Panc1 (cell line): ENCODE data around the gene NUDT13. TPM values are rescaled to one million over a fixed set of nuclear protein-coding genes. Genes with fewer than 3 reads are reported as not detected.

Source experiments
- ATAC-seq: fragments of 200-7000 bp; cut with Tn5 transposase; 2 replicates; pipeline ENCODE4 v1.9.1; 2020; ENCODE audit warnings: mild to moderate bottlenecking, moderate library complexity
- BruUV-seq: library from RNA; stranded (reverse); fragments of 400-500 nt; replicated peaks from 2 replicates; lab custom pipeline; 2021; lab: Mats Ljungman, UMichigan
- CTCF ChIA-PET: fragments of 300-600 bp; sonication (Branson Sonifier 250); formaldehyde crosslinking; loops from one replicate; lab custom pipeline; 2022; ENCODE audit warnings: antibody characterized with exemption; lab: Charles Lee
- POLR2A ChIA-PET: fragments of 300-600 bp; sonication (Branson Sonifier 250); formaldehyde crosslinking; loops from one replicate; lab custom pipeline; 2022; ENCODE audit warnings: antibody characterized with exemption; lab: Charles Lee
- DNase-seq: peaks from one replicate; pipeline ENCODE4 v3.0.0-alpha.2; 2010; ENCODE audit warnings: low read depth, low spot score
- H3K27ac ChIP-seq: 2 replicates; pipeline ENCODE4 v1.5.1; 2011; ENCODE audit warnings: mild to moderate bottlenecking, low read length, inconsistent platforms
- H3K27me3 ChIP-seq: fragments of 200-500 bp; sonication (Bioruptor generic); 2 replicates; pipeline ENCODE4 v1.6.0; 2014; ENCODE audit warnings: low read length, inconsistent platforms; ENCODE audit not compliant: control insufficient read depth, insufficient read depth
- H3K36me3 ChIP-seq: fragments of 200-500 bp; sonication (Bioruptor generic); 2 replicates; pipeline ENCODE4 v1.5.1; 2014; ENCODE audit warnings: inconsistent platforms, mild to moderate bottlenecking, low read length, moderate library complexity; ENCODE audit not compliant: control insufficient read depth, insufficient read depth
- H3K4me1 ChIP-seq: 2 replicates; pipeline ENCODE4 v1.5.1; 2011; ENCODE audit warnings: inconsistent platforms, mild to moderate bottlenecking, low read length, moderate library complexity; ENCODE audit not compliant: control insufficient read depth, insufficient read depth
- H3K4me3 ChIP-seq, 2 experiments: 2 replicates each; pipeline ENCODE4 v1.5.1; 2011 to 2012; ENCODE audit warnings: low read depth in 2 of 2, low read length in 2 of 2, mild to moderate bottlenecking in 2 of 2, inconsistent platforms in 1 of 2, moderate library complexity in 1 of 2
- H3K9me3 ChIP-seq: fragments of 200-500 bp; sonication (Bioruptor generic); 2 replicates; pipeline ENCODE4 v1.5.1; 2014; ENCODE audit warnings: low read depth, mild to moderate bottlenecking, inconsistent platforms, low read length, moderate library complexity; ENCODE audit not compliant: control insufficient read depth, insufficient read depth
- CTCF ChIP-seq: fragments of 450-650 bp; IDR thresholded peaks from 2 replicates; pipeline ENCODE4 v1.5.1; 2017; ENCODE audit warnings: mild to moderate bottlenecking
- POLR2AphosphoS5 ChIP-seq: IDR thresholded peaks from 2 replicates; pipeline ENCODE4 v1.6.1; 2012; ENCODE audit warnings: mild to moderate bottlenecking, low read depth, low read length, moderate library complexity
- REST ChIP-seq, 2 experiments: IDR thresholded peaks; 2 replicates each; pipeline ENCODE4 v1.6.1; 2011 to 2012; ENCODE audit warnings: low read depth in 2 of 2, control low read depth in 1 of 2, low read length in 1 of 2, mild to moderate bottlenecking in 1 of 2, moderate library complexity in 1 of 2; ENCODE audit not compliant: insufficient read depth in 1 of 2
- SIN3A ChIP-seq: IDR thresholded peaks from 2 replicates; pipeline ENCODE4 v1.6.1; 2012; ENCODE audit warnings: low read depth, mild to moderate bottlenecking, low read length, moderate library complexity, borderline replicate concordance; ENCODE audit not compliant: insufficient read depth
- TCF7L2 ChIP-seq: IDR thresholded peaks from 2 replicates; pipeline ENCODE4 v1.6.1; 2011; ENCODE audit warnings: mild to moderate bottlenecking, low read depth, low read length, inconsistent platforms
- in situ Hi-C: cut with HindIII; loops from 2 replicates; pipeline ENCODE4 v1.10.0; 2016; ENCODE audit warnings: low sequenced_read_pairs, low pct_unique_long_range_greater_than_20kb
- intact Hi-C: fragments of 100-400 bp; cut with micrococcal nuclease; formaldehyde crosslinking; loops from one replicate; pipeline ENCODE4 v1.10.0; 2022; ENCODE audit not compliant: unreplicated experiment
- total RNA-seq: library from RNA; stranded (reverse); gene quantifications from one replicate; pipeline ENCODE4 v1.2.1, GENCODE V29; 2021; ENCODE audit not compliant: unreplicated experiment

NUDT13 gene
- total RNA-seq, 1 experiment from 2014 or later, result 6.1 TPM

- BruUV-seq, result no TSS peak
- peak overlapping the region; percentile 25 for H3K27ac ChIP-seq
- no peaks in the 10 kb centered on the region for H3K27me3 ChIP-seq
- intact Hi-C loops (no loop called here), in situ Hi-C loops (no loop called here)
- TF ChIP-seq REST (IDR thresholded peaks at IDR 0.05; ENCODE audit: insufficient read depth in 1 of 2, low read depth in 2 of 2, low read length in 1 of 2) (no peak), TCF7L2 (no peak), POLR2AphosphoS5 (no peak), CTCF (no peak), SIN3A (no peak)
- H3K4me3 ChIP-seq, result no peak overlapping the region
- ChIA-PET CTCF (interaction anchor here (0.6 kb wide), 1 partner anchor 944 kb away, joined by 4 read pairs; no protein-coding TSS in a partner anchor), POLR2A (interaction anchor here (0.6 kb wide), 1 partner anchor 18 kb away, joined by 3 read pairs; no protein-coding TSS in a partner anchor)
- peaks cover 9% of the 10 kb centered on the region; the same call in 1 of the 2 replicates for H3K36me3 ChIP-seq
- peaks cover 5% of the 10 kb centered on the region; the same call in 1 of the 2 replicates for H3K4me1 ChIP-seq
- DNase-seq (no peak), ATAC-seq (0 out of 2 replicates have a peak, but pooled peaks have one; percentile 51)
- H3K9me3 ChIP-seq, result no peaks in the 10 kb centered on the region
These were observed 33.7 kb upstream of the NUDT13 start for GRCh38 chr10:73076360-73077183.

GRCh38 chr10:73079779-73080541 is 30.3 kb upstream of the NUDT13 start:
- Histone ChIP-seq H3K27ac (no peak overlapping the region), H3K27me3 (no peaks in the 10 kb centered on the region), H3K36me3 (no peaks in the 10 kb centered on the region), H3K9me3 (no peaks in the 10 kb centered on the region), H3K4me3 (no peak overlapping the region), H3K4me1 (peaks cover 11% of the 10 kb centered on the region)
- BruUV-seq, result no TSS peak
- in situ Hi-C loops (no loop called here), intact Hi-C loops (no loop called here)
- CTCF ChIA-PET, result no interaction called here
- POLR2A ChIA-PET, result interaction anchor here (1.0 to 1.7 kb wide), 2 partner anchors 16 to 88 kb away, joined by 3 to 8 read pairs; partner anchors contain the start of genes ECD, FAM149B1 and P4HA1
- TF ChIP-seq CTCF, result no peak
- no peak for TF ChIP-seq REST (IDR thresholded peaks at IDR 0.05; ENCODE audit: insufficient read depth in 1 of 2, low read depth in 2 of 2, low read length in 1 of 2)
- no peak for TF ChIP-seq TCF7L2
- TF ChIP-seq SIN3A, result no peak
- no peak for TF ChIP-seq POLR2AphosphoS5
- ATAC-seq (no peak), DNase-seq (no peak)
